ENCODE data around the gene ANKRD13B.

GRCh38 chr17:29648005-29648404 lies 55.1 kb downstream of the ANKRD13B start:
- TF ChIP-seq POLR2A (IDR thresholded peaks at IDR 0.05) (no peak), CTCF (IDR thresholded peaks at IDR 0.05) (no peak), POLR2AphosphoS5 (IDR thresholded peaks at IDR 0.05) (no peak)

All from breast epithelium (tissue), 3 donors.